ENCODE data around the gene CDKN1C.

The CDKN1C gene

GRCh38 chr11:2886191-2886894 is 768 bp upstream of the CDKN1C start:
- no peak for DNase-seq (ENCODE audit: extremely low spot score)
- CTCF ChIA-PET, result interaction anchor here (10.9 kb wide), 1 partner anchor 353 kb away, joined by 146 read pairs; no protein-coding TSS in a partner anchor
- POLR2A ChIA-PET, result interaction anchor here (1.0 to 1.7 kb wide), 2 partner anchors 186 to 353 kb away, joined by 5 to 7 read pairs; partner anchors contain the start of gene KCNQ1OT1
- TF ChIP-seq CTBP1 (IDR thresholded peaks at IDR 0.05; ENCODE audit: borderline replicate concordance) (no peak), NFRKB (IDR thresholded peaks at IDR 0.05) (no peak), BHLHE40 (IDR thresholded peaks at IDR 0.05; ENCODE audit: borderline replicate concordance) (no peak)

- peak; percentile 90 for TF ChIP-seq L3MBTL2 (conservative IDR thresholded peaks at IDR 0.05)
- TF ChIP-seq FOXM1 (IDR thresholded peaks at IDR 0.05; ENCODE audit: borderline replicate concordance), result no peak
- no peak for TF ChIP-seq LEF1 (IDR thresholded peaks at IDR 0.05; ENCODE audit: borderline replicate concordance)
- no peak for TF ChIP-seq BHLHE40 (IDR thresholded peaks at IDR 0.05; ENCODE audit: borderline replicate concordance)
- DNase-seq (ENCODE audit: extremely low spot score), result peak; percentile 48
- ChIA-PET CTCF (interaction anchor here (10.9 kb wide), 1 partner anchor 352 kb away, joined by 146 read pairs; no protein-coding TSS in a partner anchor), POLR2A (interaction anchor here (1.0 to 1.7 kb wide), 3 partner anchors 185 to 352 kb away, joined by 5 to 7 read pairs (median 7); partner anchors contain the start of gene KCNQ1OT1)
Observed at GRCh38 chr11:2885017-2885677, 428 bp downstream of the CDKN1C start.

GRCh38 chr11:2883979-2884815 is 1.4 kb downstream of the CDKN1C start:
- ChIA-PET POLR2A (interaction anchor here (1.7 kb wide), 1 partner anchor 351 kb away, joined by 7 read pairs; no protein-coding TSS in a partner anchor), CTCF (interaction anchor here (10.9 kb wide), 1 partner anchor 351 kb away, joined by 146 read pairs; no protein-coding TSS in a partner anchor)
- peak; percentile 38 for DNase-seq (ENCODE audit: extremely low spot score)
- TF ChIP-seq FOXM1 (IDR thresholded peaks at IDR 0.05; ENCODE audit: borderline replicate concordance) (peak; percentile 47; the same call in 1 of the 2 replicates), HDGF (IDR thresholded peaks at IDR 0.05; ENCODE audit: borderline replicate concordance) (no peak), ARNT (IDR thresholded peaks at IDR 0.05) (no peak), CTBP1 (IDR thresholded peaks at IDR 0.05; ENCODE audit: borderline replicate concordance) (no peak), LEF1 (IDR thresholded peaks at IDR 0.05; ENCODE audit: borderline replicate concordance) (no peak), NFRKB (IDR thresholded peaks at IDR 0.05) (no peak), SP1 (IDR thresholded peaks at IDR 0.05) (no peak), FOXK2 (IDR thresholded peaks at IDR 0.05) (no peak), ELF4 (IDR thresholded peaks at IDR 0.05) (no peak)

GRCh38 chr11:2883640-2883978 is 2.0 kb downstream of the CDKN1C start:
- POLR2A ChIA-PET, result interaction anchor here (1.7 kb wide), 1 partner anchor 350 kb away, joined by 7 read pairs; no protein-coding TSS in a partner anchor
- TF ChIP-seq PKNOX1 (IDR thresholded peaks at IDR 0.05) (no peak), SUZ12 (IDR thresholded peaks at IDR 0.05) (no peak), ELF4 (IDR thresholded peaks at IDR 0.05) (no peak), FOXM1 (IDR thresholded peaks at IDR 0.05; ENCODE audit: borderline replicate concordance) (no peak), SP1 (IDR thresholded peaks at IDR 0.05) (no peak), L3MBTL2 (conservative IDR thresholded peaks at IDR 0.05) (no peak), TARDBP (IDR thresholded peaks at IDR 0.05) (no peak), CTBP1 (IDR thresholded peaks at IDR 0.05; ENCODE audit: borderline replicate concordance) (no peak), BHLHE40 (IDR thresholded peaks at IDR 0.05; ENCODE audit: borderline replicate concordance) (no peak), ZNF384 (IDR thresholded peaks at IDR 0.05) (no peak), FOXA1 (IDR thresholded peaks at IDR 0.05) (no peak), ARNT (IDR thresholded peaks at IDR 0.05) (no peak)
- DNase-seq (ENCODE audit: extremely low spot score), result no peak
- CTCF ChIA-PET, result interaction anchor here (0.7 to 10.9 kb wide), 2 partner anchors 350 to 892 kb away, joined by 4 to 146 read pairs; no protein-coding TSS in a partner anchor

- POLR2A ChIA-PET, result no interaction called here
- CTCF ChIA-PET, result interaction anchor here (0.7 to 10.9 kb wide), 2 partner anchors 349 to 891 kb away, joined by 4 to 146 read pairs; no protein-coding TSS in a partner anchor
- DNase-seq (ENCODE audit: extremely low spot score), result no peak
Observed at GRCh38 chr11:2882396-2883110, 3.0 kb downstream of the CDKN1C start.

More at GRCh38 chr11:2882396-2883110, 3.0 kb downstream of the CDKN1C start:
- no peak for TF ChIP-seq HDGF (IDR thresholded peaks at IDR 0.05; ENCODE audit: borderline replicate concordance)
- TF ChIP-seq PKNOX1 (IDR thresholded peaks at IDR 0.05), result no peak
- TF ChIP-seq FOXA1 (IDR thresholded peaks at IDR 0.05), result no peak
- TF ChIP-seq TARDBP (IDR thresholded peaks at IDR 0.05), result no peak
- no peak for TF ChIP-seq SP1 (IDR thresholded peaks at IDR 0.05)
- TF ChIP-seq ZNF384 (IDR thresholded peaks at IDR 0.05), result no peak
- TF ChIP-seq ARNT (IDR thresholded peaks at IDR 0.05), result no peak
- no peak for TF ChIP-seq NFRKB (IDR thresholded peaks at IDR 0.05)
- no peak for TF ChIP-seq ELF4 (IDR thresholded peaks at IDR 0.05)
- no peak for TF ChIP-seq L3MBTL2 (conservative IDR thresholded peaks at IDR 0.05)

Data from HEK293T (cell line).